Measurements from ENCODE around the gene CSTB. TPM values are rescaled to one million over a fixed set of nuclear protein-coding genes. Genes with fewer than 3 reads are reported as not detected.

CSTB gene
- total RNA-seq, 1 experiment from 2014 or later = 57.5 TPM

GRCh38 chr21:43814215-43815106 is 38.4 kb upstream of the CSTB start:
- ChIA-PET POLR2A (no interaction called here), CTCF (no interaction called here), RAD21 (ENCODE audit: low non-redundant PET in 1 of 2, low total read pairs in 2 of 2, uncharacterized antibody in 2 of 2, unreplicated experiment in 2 of 2) (no interaction called here)
- Histone ChIP-seq H4K20me1 (ENCODE audit: insufficient read depth) (no peaks in the 10 kb centered on the region), H3K27ac (ENCODE audit: low read depth, low read length) (peak overlapping the region; percentile 55; the same call in 1 of the 2 replicates), H3K9ac (ENCODE audit: low read length) (no peak overlapping the region), H3K4me2 (ENCODE audit: low read length) (peak overlapping the region; percentile 59), H3K4me3 (replicated peaks in 1 of 2; ENCODE audit: low read depth in 1 of 2, low read length in 2 of 2) (no peak overlapping the region), H3K4me1 (ENCODE audit: control insufficient read depth in 1 of 2, insufficient read depth in 2 of 2, low read length in 2 of 2) (peaks cover 10 to 27% of the 10 kb centered on the region in 2 experiments), H3K27me3 (ENCODE audit: insufficient read depth, low read length) (no peaks in the 10 kb centered on the region), H3K9me2 (ENCODE audit: insufficient read depth) (no peaks in the 10 kb centered on the region), H2AFZ (ENCODE audit: low read depth, low read length, poor library complexity, severe bottlenecking) (no peak overlapping the region), H3K79me2 (ENCODE audit: insufficient read depth, low read length) (no peaks in the 10 kb centered on the region), H3K9me3 (ENCODE audit: control insufficient read depth in 1 of 2, insufficient read depth in 1 of 2, low read depth in 1 of 2, low read length in 2 of 2) (no peaks in the 10 kb centered on the region), H3K36me3 (ENCODE audit: control insufficient read depth in 1 of 2, insufficient read depth in 2 of 2, low read length in 2 of 2) (no peaks in the 10 kb centered on the region)
- BruUV-seq (replicated peaks) = no TSS peak
- no peak for TF ChIP-seq ZNF274 (IDR thresholded peaks at IDR 0.05; ENCODE audit: low read depth, low read length)
- ATAC-seq (no peak), DNase-seq (ENCODE audit: low read depth, low spot score) (no peak)
- intact Hi-C loops (cut with micrococcal nuclease) = no loop called here

GRCh38 chr21:43813656-43813980 is 37.5 kb upstream of the CSTB start:
- no TSS peak for BruUV-seq (replicated peaks)
- no peaks in the 10 kb centered on the region for H4K20me1 ChIP-seq (ENCODE audit: insufficient read depth)
- no peaks in the 10 kb centered on the region for H3K36me3 ChIP-seq (ENCODE audit: control insufficient read depth in 1 of 2, insufficient read depth in 2 of 2, low read length in 2 of 2)
- no peaks in the 10 kb centered on the region for H3K79me2 ChIP-seq (ENCODE audit: insufficient read depth, low read length)
- POLR2A ChIA-PET = no interaction called here
- DNase-seq (ENCODE audit: low read depth, low spot score) = no peak
- no peak for TF ChIP-seq RAD21 (IDR thresholded peaks at IDR 0.05; ENCODE audit: low read depth)
- TF ChIP-seq ZBTB33 (IDR thresholded peaks at IDR 0.05; ENCODE audit: extremely low read depth, insufficient replicate concordance, low read length) = no peak
- no peak for ATAC-seq
- H3K27me3 ChIP-seq (ENCODE audit: insufficient read depth, low read length) = no peaks in the 10 kb centered on the region
- no peak overlapping the region for H3K27ac ChIP-seq (ENCODE audit: low read depth, low read length)
- H3K4me2 ChIP-seq (ENCODE audit: low read length) = no peak overlapping the region
- RAD21 ChIA-PET (ENCODE audit: low non-redundant PET in 1 of 2, low total read pairs in 2 of 2, uncharacterized antibody in 2 of 2, unreplicated experiment in 2 of 2) = no interaction called here
- no peak overlapping the region for H2AFZ ChIP-seq (ENCODE audit: low read depth, low read length, poor library complexity, severe bottlenecking)
- H3K4me3 ChIP-seq (replicated peaks in 1 of 2; ENCODE audit: low read depth in 1 of 2, low read length in 2 of 2) = no peak overlapping the region
- H3K9me3 ChIP-seq (ENCODE audit: control insufficient read depth in 1 of 2, insufficient read depth in 1 of 2, low read depth in 1 of 2, low read length in 2 of 2) = no peaks in the 10 kb centered on the region
- H3K9ac ChIP-seq (ENCODE audit: low read length) = no peak overlapping the region
- intact Hi-C loops (cut with micrococcal nuclease) = no loop called here
- no peaks in the 10 kb centered on the region for H3K9me2 ChIP-seq (ENCODE audit: insufficient read depth)
- peaks cover 10 to 27% of the 10 kb centered on the region in 2 experiments for H3K4me1 ChIP-seq (ENCODE audit: control insufficient read depth in 1 of 2, insufficient read depth in 2 of 2, low read length in 2 of 2)
- CTCF ChIA-PET = no interaction called here
